ENCODE results near the gene KTN1.

- TF ChIP-seq CTCF (IDR thresholded peaks at IDR 0.05) = no peak
- no peak for TF ChIP-seq ZFX (IDR thresholded peaks at IDR 0.05; ENCODE audit: borderline replicate concordance)
Observed at GRCh38 chr14:55645845-55646832, 66.1 kb downstream of the KTN1 start.

All from 22Rv1 (cell line).